Endothelial cell of umbilical vein (primary cell): Measurements from ENCODE around the gene SLC1A1. TPM values are rescaled to one million over a fixed set of nuclear protein-coding genes. Genes with fewer than 3 reads are reported as not detected.

ENCODE experiments used
- BruUV-seq: library from RNA; stranded (reverse); fragments of 400-500 nt; replicated peaks from 2 replicates; lab custom pipeline; 2021; lab: Mats Ljungman, UMichigan
- CTCF ChIA-PET: fragments of 300-600, 350-600 bp; sonication (Branson Sonifier 250); formaldehyde crosslinking; loops from one replicate; lab custom pipeline; 2021; ENCODE audit warnings: antibody characterized with exemption, inconsistent platforms; lab: Charles Lee
- POLR2A ChIA-PET: fragments of 300-600, 350-600 bp; sonication (Branson Sonifier 250); formaldehyde crosslinking; loops from one replicate; lab custom pipeline; 2021; ENCODE audit warnings: antibody characterized with exemption, inconsistent platforms; lab: Charles Lee
- DNase-seq: peaks from one replicate; pipeline ENCODE4 v3.0.0-alpha.2; 2011; ENCODE audit warnings: low read depth, low spot score
- FAIRE-seq: peaks from 2 replicates; lab custom pipeline; 2011; peaks lifted over from hg19 to GRCh38; lab: Jason Lieb, UNC
- H2AFZ ChIP-seq: 2 replicates; pipeline ENCODE4 v1.6.0; 2012; ENCODE audit warnings: low read depth, low read length, control low read depth, inconsistent platforms
- H3K27ac ChIP-seq: 2 replicates; pipeline ENCODE4 v1.5.1; 2011; ENCODE audit warnings: low read depth, mild to moderate bottlenecking, control low read depth, low read length, moderate library complexity; ENCODE audit not compliant: insufficient read depth
- H3K27me3 ChIP-seq, 2 experiments: 2 replicates each; pipeline versions ENCODE4 v1.6.0 to v1.6.1; 2011; ENCODE audit warnings: low read length in 2 of 2, mixed read lengths in 1 of 2; ENCODE audit not compliant: control insufficient read depth in 2 of 2, insufficient read depth in 2 of 2
- H3K36me3 ChIP-seq, 2 experiments: 2 replicates in 1 of 2; 3 replicates in 1 of 2; pipeline ENCODE4 v1.5.1; 2011; ENCODE audit warnings: low read length in 2 of 2, mild to moderate bottlenecking in 1 of 2, moderate library complexity in 1 of 2; ENCODE audit not compliant: control insufficient read depth in 2 of 2, insufficient read depth in 2 of 2; ENCODE audit errors: extremely low read depth in 1 of 2
- H3K4me1 ChIP-seq: 3 replicates; pipeline ENCODE4 v1.5.1; 2011; ENCODE audit warnings: mild to moderate bottlenecking, low read length; ENCODE audit not compliant: control insufficient read depth, insufficient read depth; ENCODE audit errors: extremely low read depth
- H3K4me2 ChIP-seq: 2 replicates; pipeline ENCODE4 v1.6.1; 2011; ENCODE audit warnings: low read length, control low read depth, mixed read lengths; ENCODE audit not compliant: insufficient read depth
- H3K4me3 ChIP-seq, 3 experiments: fragments of 200-600 bp in 1 of 3; sonication (generic), shearing (Covaris generic) in 1 of 3; replicated peaks in 1 of 3; 2 replicates each; pipeline ENCODE4 v1.5.1; 2011 to 2016; ENCODE audit warnings: control low read depth in 3 of 3, low read length in 3 of 3, mild to moderate bottlenecking in 2 of 3, inconsistent platforms in 1 of 3, low read depth in 1 of 3, moderate library complexity in 1 of 3; ENCODE audit not compliant: insufficient read depth in 1 of 3
- H3K79me2 ChIP-seq: 2 replicates; pipeline ENCODE4 v1.6.0; 2012; ENCODE audit warnings: low read length, inconsistent platforms; ENCODE audit not compliant: control insufficient read depth, insufficient read depth
- H3K9ac ChIP-seq: replicated peaks from 2 replicates; pipeline ENCODE3; 2011; ENCODE audit warnings: low read length, control low read depth; ENCODE audit not compliant: insufficient read depth; ENCODE audit errors: extremely low read depth
- H3K9me1 ChIP-seq: replicated peaks from 3 replicates; pipeline ENCODE4 v1.6.0; 2011; ENCODE audit warnings: mild to moderate bottlenecking, low read length; ENCODE audit not compliant: control insufficient read depth, insufficient read depth; ENCODE audit errors: extremely low read depth
- H3K9me3 ChIP-seq: replicated peaks from 2 replicates; pipeline ENCODE4 v1.5.1; 2012; ENCODE audit warnings: low read length, inconsistent platforms; ENCODE audit not compliant: control insufficient read depth, insufficient read depth
- H4K20me1 ChIP-seq: replicated peaks from 2 replicates; pipeline ENCODE3; 2011; ENCODE audit warnings: mild to moderate bottlenecking, low read length; ENCODE audit not compliant: control insufficient read depth, insufficient read depth; ENCODE audit errors: extremely low read depth
- CTCF ChIP-seq, 2 donors: IDR thresholded peaks; 1 replicate in 1 of 2; 2 replicates in 1 of 2; pipeline ENCODE4 v1.5.1; 2011; ENCODE audit warnings: low read length in 2 of 2, mild to moderate bottlenecking in 2 of 2, moderate library complexity in 2 of 2, control low read depth in 1 of 2, inconsistent platforms in 1 of 2, low read depth in 1 of 2; ENCODE audit not compliant: insufficient read depth in 1 of 2; ENCODE audit errors: extremely low read depth in 1 of 2
- EZH2 ChIP-seq: IDR thresholded peaks from 2 replicates; pipeline ENCODE4 v1.6.1; 2012; ENCODE audit warnings: borderline replicate concordance, low read depth, mild to moderate bottlenecking, moderate library complexity, low read length, inconsistent platforms; ENCODE audit not compliant: severe bottlenecking
- GATA2 ChIP-seq: IDR thresholded peaks from 2 replicates; pipeline ENCODE4 v1.7.0; 2011; ENCODE audit warnings: low read depth, mild to moderate bottlenecking, moderate library complexity, mixed read lengths, low read length; ENCODE audit not compliant: insufficient read length, insufficient read depth
- JUN ChIP-seq: IDR thresholded peaks from 2 replicates; pipeline ENCODE4 v1.6.1; 2011; ENCODE audit warnings: borderline replicate concordance, low read depth; ENCODE audit not compliant: insufficient read length, insufficient read depth
- MAX ChIP-seq: IDR thresholded peaks from 2 replicates; pipeline ENCODE4 v1.6.1; 2011; ENCODE audit not compliant: insufficient read depth, insufficient read length
- MYC ChIP-seq: IDR thresholded peaks from one replicate; pipeline ENCODE4 v1.6.1; 2011; ENCODE audit warnings: mild to moderate bottlenecking, low read depth, low read length
- POLR2A ChIP-seq: IDR thresholded peaks from 2 replicates; pipeline ENCODE4 v1.6.1; 2012; ENCODE audit warnings: low read depth, mild to moderate bottlenecking, control low read depth, low read length
- POLR2AphosphoS5 ChIP-seq: IDR thresholded peaks from 2 replicates; pipeline ENCODE4 v1.6.1; 2012; ENCODE audit warnings: low read depth, mild to moderate bottlenecking, control low read depth, low read length, moderate library complexity; ENCODE audit not compliant: insufficient read depth
- dilution Hi-C: fragments of 300-500 bp; cut with MboI; formaldehyde crosslinking; loops from one replicate; pipeline ENCODE4 v1.15.0; 2019; ENCODE audit warnings: low sequenced_read_pairs; ENCODE audit not compliant: extremely low pct_ligation_motif_present
- intact Hi-C: fragments of 100-400 bp; cut with micrococcal nuclease; formaldehyde crosslinking; loops from one replicate; pipeline ENCODE4 v1.10.0; 2022
- polyA plus RNA-seq, 4 experiments: library from polyadenylated mRNA; depleted of rRNA in 3 of 4; stranded (reverse) in 3 of 4; unstranded in 1 of 4; fragments of >200 nt; gene quantifications; 2 replicates each; pipeline versions ENCODE4 v1.2.1 to v1.2.3, GENCODE V29; 2011 to 2012; ENCODE audit warnings: missing spikeins in 1 of 4
- total RNA-seq: library from RNA; stranded (reverse); gene quantifications from 2 replicates; pipeline ENCODE4 v1.2.3, GENCODE V29; 2021

The SLC1A1 gene
- total and polyA plus RNA-seq, 2 donors (not counting 3 experiments of a cell fraction or from before 2014, with no cell fraction given), result 5.8 to 8.3 TPM

- peaks cover 2% of the 10 kb centered on the region for H3K79me2 ChIP-seq
- no peaks in the 10 kb centered on the region for H3K27me3 ChIP-seq
- H3K4me2 ChIP-seq, result no peak overlapping the region
- dilution Hi-C loops, result no loop called here
- BruUV-seq, result no TSS peak
- no peak overlapping the region for H2AFZ ChIP-seq
- TF ChIP-seq CTCF (IDR thresholded peaks at IDR 0.05; ENCODE audit: extremely low read depth in 1 of 2, insufficient read depth in 1 of 2, low read depth in 1 of 2, low read length in 2 of 2) (no peak), JUN (no peak)
- H3K9me3 ChIP-seq, result no peaks in the 10 kb centered on the region
- H3K4me1 ChIP-seq, result no peaks in the 10 kb centered on the region
- no peaks in the 10 kb centered on the region for H4K20me1 ChIP-seq
- POLR2A ChIA-PET, result no interaction called here
- no peaks in the 10 kb centered on the region for H3K36me3 ChIP-seq
- no peak overlapping the region for H3K4me3 ChIP-seq
- FAIRE-seq (no peak), DNase-seq (no peak)
- H3K9me1 ChIP-seq, result no peaks in the 10 kb centered on the region
- intact Hi-C loops, result no loop called here
- H3K9ac ChIP-seq, result no peak overlapping the region
- no peak overlapping the region for H3K27ac ChIP-seq
- CTCF ChIA-PET, result interaction anchor here (1.1 kb wide), 1 partner anchor 25 kb away, joined by 3 read pairs; no protein-coding TSS in a partner anchor
These were observed 24.2 kb downstream of the SLC1A1 start for GRCh38 chr9:4514252-4515128.

- H2AFZ ChIP-seq, result no peak overlapping the region
- POLR2A ChIA-PET, result no interaction called here
These were observed 25.7 kb downstream of the SLC1A1 start for GRCh38 chr9:4515958-4516375.

More at GRCh38 chr9:4515958-4516375, 25.7 kb downstream of the SLC1A1 start:
- FAIRE-seq (no peak), DNase-seq (no peak)
- H3K4me2 ChIP-seq, result no peak overlapping the region
- peaks cover 2% of the 10 kb centered on the region for H3K79me2 ChIP-seq
- no peak for TF ChIP-seq MAX
- TF ChIP-seq POLR2A, result no peak
- TF ChIP-seq CTCF (IDR thresholded peaks at IDR 0.05; ENCODE audit: extremely low read depth in 1 of 2, insufficient read depth in 1 of 2, low read depth in 1 of 2, low read length in 2 of 2), result no peak
- no peak for TF ChIP-seq JUN
- no peak for TF ChIP-seq GATA2
- no peak for TF ChIP-seq EZH2
- TF ChIP-seq POLR2AphosphoS5, result no peak
- no peak for TF ChIP-seq MYC
- no peak overlapping the region for H3K9ac ChIP-seq
- CTCF ChIA-PET, result interaction anchor here (1.1 to 1.3 kb wide), 2 partner anchors 24 to 32 kb away, joined by 3 read pairs; no protein-coding TSS in a partner anchor
- intact Hi-C loops (no loop called here), dilution Hi-C loops (no loop called here)
- no peaks in the 10 kb centered on the region for H3K27me3 ChIP-seq
- BruUV-seq, result no TSS peak
- H3K9me3 ChIP-seq, result no peaks in the 10 kb centered on the region
- H3K36me3 ChIP-seq, result no peaks in the 10 kb centered on the region
- H3K9me1 ChIP-seq, result no peaks in the 10 kb centered on the region
- no peak overlapping the region for H3K27ac ChIP-seq
- H3K4me1 ChIP-seq, result no peaks in the 10 kb centered on the region
- H3K4me3 ChIP-seq, result no peak overlapping the region
- H4K20me1 ChIP-seq, result no peaks in the 10 kb centered on the region
